MCF 10A (cell line): ENCODE measurements around the gene KIF2C. TPM values are rescaled to one million over a fixed set of nuclear protein-coding genes. Genes with fewer than 3 reads are reported as not detected.
"Not testable (repeated sequence)": the region's sequence is repeated elsewhere in the genome, so short reads cannot be mapped to it uniquely, and the experiment has no call there.

Experiments used
- BruUV-seq: library from RNA; stranded (reverse); fragments of 400-500 nt; replicated peaks from 2 replicates; lab custom pipeline; 2021; lab: Mats Ljungman, UMichigan
- CTCF ChIA-PET: fragments of 300-600 bp; sonication (Branson Sonifier 250); formaldehyde crosslinking; extraction: SDS; loops from one replicate; lab custom pipeline; 2021; ENCODE audit warnings: antibody characterized with exemption, inconsistent platforms; lab: Yijun Ruan, JAX
- POLR2A ChIA-PET: fragments of 300-600, 350-650 bp; sonication (Branson Sonifier 250); formaldehyde crosslinking; extraction: SDS; loops from one replicate; lab custom pipeline; 2020; ENCODE audit warnings: antibody characterized with exemption, inconsistent platforms; lab: Yijun Ruan, JAX
- DNase-seq: peaks from one replicate; pipeline ENCODE4 v3.0.0-alpha.2; 2018; ENCODE audit not compliant: unreplicated experiment
- H3K27ac Mint-ChIP-seq: one replicate; pipeline ENCODE4 v1.8.0; 2022; ENCODE audit warnings: mild to moderate bottlenecking, low read depth, mixed read lengths; ENCODE audit not compliant: unreplicated experiment
- H3K27me3 Mint-ChIP-seq: one replicate; pipeline ENCODE4 v1.8.0; 2022; ENCODE audit warnings: mixed read lengths; ENCODE audit not compliant: insufficient read depth, unreplicated experiment
- H3K36me3 Mint-ChIP-seq: one replicate; pipeline ENCODE4 v1.8.0; 2022; ENCODE audit warnings: mild to moderate bottlenecking, moderate library complexity, mixed read lengths; ENCODE audit not compliant: insufficient read depth, unreplicated experiment
- H3K4me1 Mint-ChIP-seq: one replicate; pipeline ENCODE4 v1.8.0; 2022; ENCODE audit warnings: mixed read lengths; ENCODE audit not compliant: insufficient read depth, unreplicated experiment
- H3K4me3 Mint-ChIP-seq: one replicate; pipeline ENCODE4 v1.8.0; 2022; ENCODE audit warnings: mild to moderate bottlenecking, moderate library complexity, mixed read lengths; ENCODE audit not compliant: unreplicated experiment
- H3K9me3 Mint-ChIP-seq: one replicate; pipeline ENCODE4 v1.8.0; 2022; ENCODE audit warnings: mixed read lengths; ENCODE audit not compliant: unreplicated experiment
- CTCF ChIP-seq: fragments of 200-600 bp; IDR thresholded peaks from one replicate; pipeline ENCODE4 v1.8.0; 2022; ENCODE audit warnings: antibody characterized with exemption, mild to moderate bottlenecking; ENCODE audit not compliant: unreplicated experiment
- intact Hi-C: fragments of 100-400 bp; cut with micrococcal nuclease; formaldehyde crosslinking; loops from 2 replicates; pipeline ENCODE4 v1.14.1; 2022
- total RNA-seq: library from RNA; stranded (reverse); gene quantifications from 2 replicates; pipeline ENCODE4 v1.2.3, GENCODE V29; 2022

KIF2C gene
- total RNA-seq, 1 experiment from 2014 or later: 25.1 TPM

DNA sequence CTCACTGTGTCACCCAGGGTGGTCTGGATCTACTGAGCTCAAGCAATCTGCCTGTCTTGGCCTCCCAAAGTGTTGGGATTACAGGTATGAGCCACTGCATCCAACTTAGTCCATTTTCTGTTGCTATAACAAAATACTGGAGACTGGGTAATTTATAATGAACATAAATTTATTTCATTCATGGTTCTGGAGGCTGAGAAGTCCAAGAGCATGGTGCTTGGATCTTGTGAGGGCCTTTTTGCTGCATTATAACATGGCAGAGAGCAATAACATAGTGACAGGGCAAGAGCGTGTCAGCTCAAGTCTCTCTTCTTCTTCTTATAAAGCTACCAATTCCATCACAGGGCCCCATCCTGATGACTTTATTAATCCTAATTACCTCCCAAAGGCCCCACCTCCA lies 3.6 kb upstream of the KIF2C start:
- BruUV-seq: no TSS peak
- ChIA-PET CTCF (no interaction called here), POLR2A (interaction anchor here (1.0 to 1.3 kb wide), 2 partner anchors 14 to 40 kb away, joined by 3 to 4 read pairs; partner anchors contain the start of gene RPS8)
- Mint-ChIP-seq H3K36me3 (peaks cover 4% of the 10 kb centered on the region), H3K4me1 (peaks cover 10% of the 10 kb centered on the region), H3K9me3 (no peaks in the 10 kb centered on the region), H3K4me3 (no peak overlapping the region), H3K27ac (no peak overlapping the region), H3K27me3 (no peaks in the 10 kb centered on the region)
- intact Hi-C loops: no loop called here
- no peak for TF ChIP-seq CTCF
- DNase-seq: no peak

GRCh38 chr1:44738953-44739306 lies 707 bp upstream of the KIF2C start:
- H3K36me3 Mint-ChIP-seq: peaks cover 15% of the 10 kb centered on the region
- CTCF ChIA-PET: interaction anchor here (0.6 kb wide), 1 partner anchor 185 kb away, joined by 3 read pairs; no protein-coding TSS in a partner anchor

GRCh38 chr1:44740179-44740617 lies 561 bp downstream of the KIF2C start:
- no peak for DNase-seq
- TF ChIP-seq CTCF: no peak
- H3K27me3 Mint-ChIP-seq: no peaks in the 10 kb centered on the region
- BruUV-seq: TSS peak; percentile 87
- no peaks in the 10 kb centered on the region for H3K9me3 Mint-ChIP-seq
- peaks cover 6% of the 10 kb centered on the region for H3K4me1 Mint-ChIP-seq
- ChIA-PET POLR2A (interaction anchor here (0.7 to 9.2 kb wide), 6 partner anchors 9 to 270 kb away, joined by 3 to 53 read pairs (median 6); partner anchors contain the start of genes PLK3, RNU5D-1 and RPS8), CTCF (interaction anchor here (0.7 to 1.5 kb wide), 2 partner anchors 9 to 560 kb away, joined by 6 to 7 read pairs; partner anchors contain the start of gene RNU5D-1)
- intact Hi-C loops: no loop called here
- H3K27ac Mint-ChIP-seq: no peak overlapping the region
- H3K36me3 Mint-ChIP-seq: peaks cover 27% of the 10 kb centered on the region
- peak overlapping the region; percentile 90 for H3K4me3 Mint-ChIP-seq

More at GRCh38 chr1:44738953-44739306, 707 bp upstream of the KIF2C start:
- Mint-ChIP-seq H3K4me3 (peak overlapping the region; percentile 90), H3K27ac (peak overlapping the region; percentile 93)
- BruUV-seq, H3K9me3 Mint-ChIP-seq, DNase-seq, H3K27me3 Mint-ChIP-seq, H3K4me1 Mint-ChIP-seq: not testable (repeated sequence)
- intact Hi-C loops: loop anchor here (2.0 kb wide), 1 partner anchor 36 kb away; the partner anchor contains the start of gene RPS8
- POLR2A ChIA-PET: interaction anchor here (0.7 to 9.2 kb wide), 7 partner anchors 8 to 246 kb away, joined by 3 to 53 read pairs (median 5); partner anchors contain the start of genes PLK3, RNU5D-1 and RPS8

GRCh38 chr1:44743211-44743610 lies 3.6 kb downstream of the KIF2C start:
- DNase-seq: no peak
- no peak for TF ChIP-seq CTCF
- Mint-ChIP-seq H3K27ac (no peak overlapping the region), H3K27me3 (no peaks in the 10 kb centered on the region), H3K4me3 (no peak overlapping the region), H3K9me3 (no peaks in the 10 kb centered on the region), H3K36me3 (peaks cover 47% of the 10 kb centered on the region), H3K4me1 (peaks cover 6% of the 10 kb centered on the region)
- POLR2A ChIA-PET: interaction anchor here (0.6 to 9.2 kb wide), 4 partner anchors 12 to 1610 kb away, joined by 3 to 53 read pairs (median 10); partner anchors contain the start of genes RNU5D-1 and RPS8
- intact Hi-C loops: no loop called here
- no TSS peak for BruUV-seq
- CTCF ChIA-PET: interaction anchor here (0.9 to 3.8 kb wide), 4 partner anchors 10 to 557 kb away, joined by 3 to 18 read pairs (median 4); partner anchors contain the start of gene RNU5D-1
